Activated CD4-positive, alpha-beta T cell treated with anti-CD3 and anti-CD28 coated beads for 36 hours (primary cell): ENCODE measurements around the gene PAM. TPM values are rescaled to one million over a fixed set of nuclear protein-coding genes. Genes with fewer than 3 reads are reported as not detected.

Experiments used
- ATAC-seq: fragments of 200-7000 bp; cut with Tn5 transposase; one replicate; pipeline ENCODE4 v1.10.0; 2021; ENCODE audit warnings: mild to moderate bottlenecking, moderate library complexity
- CTCF ChIA-PET: fragments of 350-600 bp; sonication (Branson Sonifier 250); formaldehyde crosslinking; loops from one replicate; lab custom pipeline; 2021; ENCODE audit warnings: antibody characterized with exemption; lab: Charles Lee
- POLR2A ChIA-PET: fragments of 350-600 bp; sonication (Branson Sonifier 250); formaldehyde crosslinking; loops from one replicate; lab custom pipeline; 2021; ENCODE audit warnings: antibody characterized with exemption, inconsistent platforms; lab: Charles Lee
- DNase-seq: peaks from one replicate; pipeline ENCODE4 v3.0.0-alpha.2; 2020
- H3K27ac Mint-ChIP-seq: one replicate; pipeline ENCODE4 v1.8.0; 2021; ENCODE audit warnings: mixed read lengths
- H3K27me3 Mint-ChIP-seq: one replicate; pipeline ENCODE4 v1.8.0; 2021; ENCODE audit warnings: mixed read lengths
- H3K36me3 Mint-ChIP-seq: one replicate; pipeline ENCODE4 v1.8.0; 2021; ENCODE audit warnings: low read depth, mixed read lengths
- H3K4me1 Mint-ChIP-seq: one replicate; pipeline ENCODE4 v1.8.0; 2021; ENCODE audit warnings: mixed read lengths
- H3K4me3 Mint-ChIP-seq: one replicate; pipeline ENCODE4 v1.8.0; 2021; ENCODE audit warnings: mild to moderate bottlenecking, moderate library complexity, mixed read lengths
- H3K9me3 Mint-ChIP-seq: one replicate; pipeline ENCODE4 v1.8.0; 2021; ENCODE audit warnings: low read depth, mixed read lengths
- intact Hi-C, 2 experiments: fragments of 100-400 bp; cut with DNase I in 1 of 2; cut with micrococcal nuclease in 1 of 2; formaldehyde crosslinking; loops; one replicate each; pipeline versions ENCODE4 v1.14.2 to v1.15.1; 2022 to 2024; cut with DNase I, micrococcal nuclease
- total RNA-seq, 2 experiments: library from RNA; stranded (reverse); gene quantifications; one replicate each; pipeline ENCODE4 v1.2.3, GENCODE V29; 2021

Gene PAM
- total RNA-seq, 2 experiments from 2014 or later, result 54.0 to 68.3 TPM

GRCh38 chr5:102794677-102795331 lies 39.7 kb downstream of the PAM start:
- no peaks in the 10 kb centered on the region for H3K27me3 Mint-ChIP-seq
- intact Hi-C loops, result loop anchor here in 1 of 2 experiments (5.0 kb wide), 2 partner anchors 213 to 232 kb away; no protein-coding TSS in a partner anchor
- H3K4me1 Mint-ChIP-seq, result peaks cover 23% of the 10 kb centered on the region
- H3K27ac Mint-ChIP-seq, result no peak overlapping the region
- CTCF ChIA-PET, result interaction anchor here (0.7 to 1.8 kb wide), 3 partner anchors 12 to 213 kb away, joined by 3 to 8 read pairs (median 3); no protein-coding TSS in a partner anchor
- DNase-seq (no peak), ATAC-seq (no peak)
- H3K4me3 Mint-ChIP-seq, result no peak overlapping the region
- POLR2A ChIA-PET, result no interaction called here
- no peaks in the 10 kb centered on the region for H3K9me3 Mint-ChIP-seq
- H3K36me3 Mint-ChIP-seq, result peaks cover 4% of the 10 kb centered on the region

- Mint-ChIP-seq H3K4me1 (peaks cover 31% of the 10 kb centered on the region), H3K27me3 (no peaks in the 10 kb centered on the region), H3K27ac (no peak overlapping the region), H3K36me3 (peaks cover 4% of the 10 kb centered on the region), H3K4me3 (no peak overlapping the region), H3K9me3 (no peaks in the 10 kb centered on the region)
- CTCF ChIA-PET, result interaction anchor here (0.7 kb wide), 1 partner anchor 13 kb away, joined by 3 read pairs; no protein-coding TSS in a partner anchor
- intact Hi-C loops, result no loop called here
- no peak for ATAC-seq
- POLR2A ChIA-PET, result no interaction called here
- DNase-seq, result no peak
Observed at GRCh38 chr5:102795526-102795925, 40.4 kb downstream of the PAM start.

GRCh38 chr5:102796009-102796408 lies 40.9 kb downstream of the PAM start:
- Mint-ChIP-seq H3K9me3 (no peaks in the 10 kb centered on the region), H3K36me3 (peaks cover 4% of the 10 kb centered on the region), H3K4me3 (no peak overlapping the region), H3K27me3 (no peaks in the 10 kb centered on the region), H3K27ac (no peak overlapping the region), H3K4me1 (peaks cover 33% of the 10 kb centered on the region)
- no peak for ATAC-seq
- POLR2A ChIA-PET, result no interaction called here
- intact Hi-C loops, result no loop called here
- DNase-seq, result no peak
- CTCF ChIA-PET, result no interaction called here

- no peak overlapping the region for H3K4me3 Mint-ChIP-seq
- H3K27me3 Mint-ChIP-seq, result no peaks in the 10 kb centered on the region
- peaks cover 4% of the 10 kb centered on the region for H3K36me3 Mint-ChIP-seq
- H3K4me1 Mint-ChIP-seq, result peaks cover 38% of the 10 kb centered on the region
- intact Hi-C loops, result no loop called here
- DNase-seq (no peak), ATAC-seq (no peak)
- no peaks in the 10 kb centered on the region for H3K9me3 Mint-ChIP-seq
- H3K27ac Mint-ChIP-seq, result no peak overlapping the region
- ChIA-PET CTCF (no interaction called here), POLR2A (no interaction called here)
Observed at GRCh38 chr5:102796498-102796897, 41.4 kb downstream of the PAM start.

GRCh38 chr5:102797322-102797884 lies 42.3 kb downstream of the PAM start:
- H3K4me3 Mint-ChIP-seq, result no peak overlapping the region
- intact Hi-C loops, result no loop called here
- H3K36me3 Mint-ChIP-seq, result peaks cover 4% of the 10 kb centered on the region
- no peak for DNase-seq
- no peak overlapping the region for H3K27ac Mint-ChIP-seq
- H3K9me3 Mint-ChIP-seq, result no peaks in the 10 kb centered on the region
- no peak for ATAC-seq
- ChIA-PET CTCF (interaction anchor here (1.0 kb wide), 1 partner anchor 17 kb away, joined by 4 read pairs; no protein-coding TSS in a partner anchor), POLR2A (no interaction called here)
- H3K27me3 Mint-ChIP-seq, result no peaks in the 10 kb centered on the region
- peaks cover 42% of the 10 kb centered on the region for H3K4me1 Mint-ChIP-seq

GRCh38 chr5:102798104-102798785 lies 43.1 kb downstream of the PAM start:
- POLR2A ChIA-PET, result no interaction called here
- no peak for DNase-seq
- intact Hi-C loops, result no loop called here
- no peak for ATAC-seq
- H3K27ac Mint-ChIP-seq, result no peak overlapping the region
- H3K4me1 Mint-ChIP-seq, result peaks cover 42% of the 10 kb centered on the region
- no peaks in the 10 kb centered on the region for H3K27me3 Mint-ChIP-seq
- CTCF ChIA-PET, result interaction anchor here (0.6 to 2.4 kb wide), 5 partner anchors 18 to 322 kb away, joined by 3 to 12 read pairs (median 4); partner anchors contain the start of genes GIN1 and PPIP5K2
- H3K4me3 Mint-ChIP-seq, result no peak overlapping the region
- H3K36me3 Mint-ChIP-seq, result peaks cover 4% of the 10 kb centered on the region
- H3K9me3 Mint-ChIP-seq, result no peaks in the 10 kb centered on the region

GRCh38 chr5:102799017-102799416 lies 43.9 kb downstream of the PAM start:
- no peaks in the 10 kb centered on the region for H3K9me3 Mint-ChIP-seq
- no peak for DNase-seq
- ChIA-PET POLR2A (no interaction called here), CTCF (interaction anchor here (0.9 to 2.4 kb wide), 6 partner anchors 13 to 321 kb away, joined by 3 to 12 read pairs (median 4); partner anchors contain the start of genes GIN1 and PPIP5K2)
- H3K4me1 Mint-ChIP-seq, result peaks cover 42% of the 10 kb centered on the region
- no peak for ATAC-seq
- H3K27me3 Mint-ChIP-seq, result no peaks in the 10 kb centered on the region
- peaks cover 4% of the 10 kb centered on the region for H3K36me3 Mint-ChIP-seq
- H3K27ac Mint-ChIP-seq, result no peak overlapping the region
- H3K4me3 Mint-ChIP-seq, result no peak overlapping the region
- intact Hi-C loops, result no loop called here

GRCh38 chr5:102800427-102800826 lies 45.3 kb downstream of the PAM start:
- intact Hi-C loops, result no loop called here
- POLR2A ChIA-PET, result no interaction called here
- Mint-ChIP-seq H3K27ac (no peak overlapping the region), H3K4me1 (peaks cover 40% of the 10 kb centered on the region), H3K36me3 (peaks cover 8% of the 10 kb centered on the region), H3K4me3 (no peak overlapping the region), H3K9me3 (no peaks in the 10 kb centered on the region), H3K27me3 (no peaks in the 10 kb centered on the region)
- ATAC-seq (no peak), DNase-seq (no peak)
- CTCF ChIA-PET, result interaction anchor here (0.6 to 1.4 kb wide), 2 partner anchors 20 to 339 kb away, joined by 3 to 7 read pairs; no protein-coding TSS in a partner anchor

- ChIA-PET CTCF (interaction anchor here (0.7 kb wide), 1 partner anchor 159 kb away, joined by 4 read pairs; no protein-coding TSS in a partner anchor), POLR2A (no interaction called here)
- no peaks in the 10 kb centered on the region for H3K27me3 Mint-ChIP-seq
- no peak overlapping the region for H3K27ac Mint-ChIP-seq
- DNase-seq, result no peak
- peak; percentile 47 for ATAC-seq
- peaks cover 6% of the 10 kb centered on the region for H3K36me3 Mint-ChIP-seq
- peaks cover 40% of the 10 kb centered on the region for H3K4me1 Mint-ChIP-seq
- H3K4me3 Mint-ChIP-seq, result no peak overlapping the region
- intact Hi-C loops, result no loop called here
- H3K9me3 Mint-ChIP-seq, result no peaks in the 10 kb centered on the region
Observed at GRCh38 chr5:102801371-102801770, 46.3 kb downstream of the PAM start.

- no peak for ATAC-seq
- Mint-ChIP-seq H3K4me3 (no peak overlapping the region), H3K9me3 (no peaks in the 10 kb centered on the region), H3K27me3 (no peaks in the 10 kb centered on the region), H3K36me3 (peaks cover 6% of the 10 kb centered on the region), H3K27ac (no peak overlapping the region), H3K4me1 (peaks cover 41% of the 10 kb centered on the region)
- no peak for DNase-seq
- POLR2A ChIA-PET, result no interaction called here
- intact Hi-C loops, result no loop called here
- CTCF ChIA-PET, result no interaction called here
Observed at GRCh38 chr5:102802708-102803458, 47.8 kb downstream of the PAM start.
